GM18951 (cell line): ENCODE results near the gene ZBTB8OS.
"Not testable (repeated sequence)": the region's sequence is repeated elsewhere in the genome, so short reads cannot be mapped to it uniquely, and the experiment has no call there.

Experiments
- POLR2A ChIP-seq: IDR thresholded peaks from 4 replicates; pipeline ENCODE4 v1.6.1; 2011; ENCODE audit warnings: mild to moderate bottlenecking; ENCODE audit not compliant: insufficient read length, insufficient read depth; ENCODE audit errors: extremely low read depth
- in situ Hi-C: fragments of 300-500 bp; cut with MboI; formaldehyde crosslinking; loops from one replicate; pipeline ENCODE4 v1.12.0; 2022; ENCODE audit warnings: low sequenced_read_pairs, mixed read lengths, inconsistent platforms; ENCODE audit not compliant: unreplicated experiment

ZBTB8OS gene

DNA sequence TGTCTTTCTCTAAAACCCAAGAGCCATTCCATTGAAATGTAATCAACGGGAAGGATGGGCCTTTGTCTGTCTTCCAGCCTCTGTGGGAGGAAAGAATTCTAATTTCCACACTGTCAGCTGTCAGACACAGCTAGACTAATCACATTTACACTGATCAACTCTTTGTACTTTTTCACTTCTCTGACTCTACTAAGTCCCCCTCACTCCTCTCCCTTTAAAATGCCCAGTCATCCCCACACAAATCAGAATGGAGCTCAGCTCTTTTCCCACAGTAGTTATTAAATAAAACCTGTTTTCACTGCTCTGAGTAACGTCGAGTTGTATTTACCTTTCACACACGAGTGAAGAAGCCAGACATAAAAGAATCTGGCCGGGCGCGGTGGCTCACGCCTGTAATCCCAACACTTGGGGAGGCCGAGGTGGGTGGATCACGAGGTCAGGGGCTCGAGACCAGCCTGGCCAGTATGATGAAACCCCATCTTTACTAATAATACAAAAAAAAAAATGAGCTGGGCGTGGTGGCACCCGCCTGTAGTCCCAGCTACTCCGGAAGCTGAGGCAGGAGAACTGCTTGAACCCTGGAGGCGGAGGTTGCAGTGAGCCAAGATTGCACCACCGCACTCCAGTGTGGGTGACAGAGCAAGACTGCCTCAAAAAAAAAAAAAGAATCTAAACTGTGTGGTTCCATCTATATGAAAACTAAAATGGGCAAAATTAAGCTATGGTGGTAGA lies 13.3 kb downstream of the ZBTB8OS start:
- in situ Hi-C loops, result no loop called here
- no peak for TF ChIP-seq POLR2A

DNA sequence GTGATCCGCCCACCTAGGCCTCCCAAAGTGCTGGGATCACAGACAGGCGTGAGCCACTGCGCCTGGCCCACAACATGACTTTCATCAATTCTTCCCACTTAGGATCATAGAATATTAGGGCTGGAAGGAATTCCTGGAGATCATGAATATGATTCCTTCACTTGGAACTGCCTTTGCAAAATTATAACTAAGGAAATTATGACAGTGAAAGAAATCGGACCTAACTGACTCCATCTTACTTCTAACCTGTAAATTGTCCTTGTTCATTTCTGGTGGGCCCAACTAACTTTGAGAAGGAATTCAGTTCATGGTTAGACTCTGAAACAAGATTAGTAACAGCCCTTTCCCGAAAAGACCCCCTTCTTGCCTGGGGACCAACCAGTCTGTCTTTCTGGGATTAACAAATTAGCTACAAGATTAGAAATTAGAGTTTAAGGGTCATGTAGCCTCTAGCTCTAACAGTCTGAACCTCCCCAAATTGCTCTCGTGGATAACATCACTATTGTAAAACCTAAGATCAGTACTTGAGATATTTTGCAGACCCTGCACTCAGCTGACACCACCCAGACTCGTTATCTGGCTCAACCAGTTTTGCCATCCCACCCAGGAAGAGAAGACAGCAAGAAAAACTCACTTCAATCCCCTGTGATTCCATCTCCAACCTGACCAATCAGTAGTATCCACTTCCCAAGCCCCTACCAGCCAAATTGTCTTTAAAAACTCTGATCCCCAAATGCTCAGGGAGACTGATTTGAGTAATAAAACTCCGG lies 14.7 kb downstream of the ZBTB8OS start:
- in situ Hi-C loops, result no loop called here
- TF ChIP-seq POLR2A, result no peak

DNA sequence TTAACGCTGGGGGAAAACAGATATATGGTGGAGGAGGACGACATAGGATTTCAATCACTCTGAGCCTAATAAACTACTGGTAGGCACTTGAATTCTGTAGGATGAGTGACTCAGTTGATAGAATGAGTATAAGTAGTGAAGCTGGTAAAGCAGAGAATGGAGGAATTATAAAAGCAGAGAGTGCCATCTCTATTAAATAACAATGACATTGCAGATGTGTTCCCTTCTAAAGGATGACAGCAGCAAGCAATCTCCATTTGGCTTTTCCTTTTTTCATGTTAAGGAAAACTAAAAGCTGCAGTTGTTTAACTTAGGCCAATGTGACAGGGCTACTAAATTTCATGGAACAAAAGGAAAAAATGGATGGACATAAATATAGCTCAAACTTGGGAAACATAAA lies 17.5 kb downstream of the ZBTB8OS start:
- TF ChIP-seq POLR2A, result no peak
- in situ Hi-C loops, result no loop called here

DNA sequence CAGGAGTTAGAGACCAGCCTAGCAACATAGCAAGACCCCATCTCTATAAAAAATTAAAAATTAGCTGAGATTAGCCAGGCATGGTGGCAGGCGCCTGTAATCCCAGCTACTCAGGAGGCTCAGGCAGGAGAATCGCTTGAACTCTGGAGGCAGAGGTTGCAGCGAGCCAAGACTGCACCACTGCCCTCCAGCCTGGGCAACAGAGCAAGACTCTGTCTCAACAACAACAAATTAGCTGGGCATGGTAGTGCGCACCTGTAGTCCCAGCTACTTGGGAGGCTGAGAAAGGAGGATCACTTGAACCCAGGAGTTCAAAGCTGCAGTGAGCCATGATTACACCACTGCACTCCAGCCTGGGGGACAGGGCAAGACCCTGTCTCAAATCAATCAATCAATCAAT lies 20.2 kb downstream of the ZBTB8OS start:
- in situ Hi-C loops, result not testable (repeated sequence)

DNA sequence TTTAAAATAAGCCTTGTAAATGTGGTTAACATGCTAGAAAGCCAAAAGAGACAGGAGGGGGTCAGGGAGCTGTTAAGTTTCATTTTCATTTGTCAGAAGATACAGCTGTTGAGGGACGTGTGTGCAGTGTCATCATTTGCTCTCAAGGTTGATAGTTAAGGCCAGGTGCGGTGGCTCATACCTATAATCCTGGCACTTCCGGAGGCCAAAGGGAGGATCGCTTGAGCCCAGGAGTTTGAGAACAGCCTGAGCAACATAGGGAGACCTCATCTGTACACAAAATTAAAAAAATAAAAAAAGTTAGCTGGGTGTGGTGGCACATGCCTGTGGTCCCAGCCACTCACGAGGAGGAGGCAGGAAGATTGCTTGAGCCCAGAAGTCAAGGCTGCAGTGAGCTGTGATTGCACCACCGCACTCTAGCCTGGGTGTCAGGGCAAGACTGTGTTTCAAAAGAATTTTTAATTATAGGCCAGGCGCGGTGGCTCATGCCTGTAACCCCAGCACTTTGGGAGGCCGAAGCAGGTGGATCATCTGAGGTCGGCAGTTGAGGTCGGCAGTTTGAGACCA lies 22.7 kb downstream of the ZBTB8OS start:
- in situ Hi-C loops, result no loop called here
- TF ChIP-seq POLR2A, result no peak

DNA sequence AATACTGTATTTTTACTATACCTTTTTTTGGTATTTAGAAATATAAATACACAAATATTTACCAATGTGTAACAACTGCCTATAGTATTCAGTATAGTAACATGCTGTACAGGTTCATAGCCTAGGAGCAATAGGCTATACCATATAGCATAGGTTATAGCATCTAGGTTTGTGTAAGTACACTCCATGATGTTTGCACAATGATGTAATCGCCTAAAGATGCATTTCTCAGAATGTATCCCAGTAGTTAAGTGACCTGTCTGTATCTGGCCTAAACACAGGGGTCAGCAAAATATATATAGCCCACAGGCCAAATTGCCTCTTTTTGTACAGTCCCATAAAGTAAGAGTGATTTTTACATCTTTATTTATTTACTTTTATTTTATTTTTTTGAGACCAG lies 24.2 kb downstream of the ZBTB8OS start:
- no peak for TF ChIP-seq POLR2A
- in situ Hi-C loops, result no loop called here

- TF ChIP-seq POLR2A, result no peak
- in situ Hi-C loops, result no loop called here
Measured at GRCh38 chr1:32623775-32624174, 26.6 kb downstream of the ZBTB8OS start.

DNA sequence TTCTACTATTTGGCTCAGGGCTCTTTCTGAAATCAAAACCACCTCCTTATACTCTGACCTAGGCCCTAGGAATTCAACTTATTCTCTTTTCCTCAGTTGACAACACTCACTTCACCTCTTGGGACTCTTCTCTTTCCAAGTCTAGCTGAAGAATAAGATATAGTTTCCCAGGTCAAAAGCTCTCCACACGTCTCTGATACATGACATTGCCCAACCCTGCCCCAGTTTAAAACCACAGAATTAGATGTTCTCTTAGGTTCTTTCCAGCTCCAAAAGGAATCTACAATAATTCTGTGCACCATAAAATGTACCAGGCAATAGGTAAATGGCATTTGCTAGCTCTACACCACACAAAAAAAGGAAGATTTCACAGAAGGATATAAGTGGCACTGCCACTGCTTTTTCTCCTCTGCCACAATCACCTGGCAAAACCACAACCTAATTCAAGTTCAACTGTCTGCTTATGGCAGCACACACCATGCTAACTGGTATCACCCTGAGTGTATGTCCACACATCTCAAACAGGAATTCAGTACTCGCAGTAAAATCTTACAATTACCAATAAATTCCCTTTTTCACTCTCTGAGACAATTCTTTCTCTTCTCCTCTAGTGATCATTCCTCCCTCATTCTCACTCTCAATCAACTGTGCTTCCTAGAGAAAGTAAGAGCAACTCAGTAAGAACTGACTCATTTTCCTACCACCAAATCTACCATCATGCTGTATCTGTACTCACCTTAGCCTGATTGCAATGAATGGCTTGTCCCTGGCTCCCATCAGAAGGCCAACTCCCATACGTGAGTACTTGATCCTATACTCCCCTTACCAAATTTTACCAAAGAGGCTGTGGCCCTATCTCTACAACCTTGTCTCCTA lies 27.3 kb downstream of the ZBTB8OS start:
- in situ Hi-C loops, result no loop called here
- TF ChIP-seq POLR2A, result no peak

DNA sequence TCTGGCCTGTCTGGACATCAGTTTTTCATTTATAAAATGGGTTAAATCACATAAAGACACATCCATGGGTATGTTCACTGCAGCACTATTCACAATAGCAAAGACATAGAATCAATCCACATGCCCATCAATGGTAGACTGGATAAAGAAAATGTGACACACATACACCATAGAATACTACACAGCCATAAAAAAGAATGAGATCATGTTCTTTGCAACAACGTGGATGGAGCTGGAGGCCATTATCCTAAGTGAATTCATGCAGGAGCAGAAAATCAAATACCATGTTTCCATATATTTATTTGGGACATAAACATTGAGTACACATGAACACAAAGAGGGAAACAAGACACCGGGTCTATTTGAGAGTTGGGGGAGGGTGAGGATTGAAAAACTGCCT lies 28.1 kb downstream of the ZBTB8OS start:
- in situ Hi-C loops, result no loop called here
- TF ChIP-seq POLR2A, result no peak

- in situ Hi-C loops, result no loop called here
- no peak for TF ChIP-seq POLR2A
Measured at GRCh38 chr1:32619701-32620485, 30.5 kb downstream of the ZBTB8OS start.

DNA sequence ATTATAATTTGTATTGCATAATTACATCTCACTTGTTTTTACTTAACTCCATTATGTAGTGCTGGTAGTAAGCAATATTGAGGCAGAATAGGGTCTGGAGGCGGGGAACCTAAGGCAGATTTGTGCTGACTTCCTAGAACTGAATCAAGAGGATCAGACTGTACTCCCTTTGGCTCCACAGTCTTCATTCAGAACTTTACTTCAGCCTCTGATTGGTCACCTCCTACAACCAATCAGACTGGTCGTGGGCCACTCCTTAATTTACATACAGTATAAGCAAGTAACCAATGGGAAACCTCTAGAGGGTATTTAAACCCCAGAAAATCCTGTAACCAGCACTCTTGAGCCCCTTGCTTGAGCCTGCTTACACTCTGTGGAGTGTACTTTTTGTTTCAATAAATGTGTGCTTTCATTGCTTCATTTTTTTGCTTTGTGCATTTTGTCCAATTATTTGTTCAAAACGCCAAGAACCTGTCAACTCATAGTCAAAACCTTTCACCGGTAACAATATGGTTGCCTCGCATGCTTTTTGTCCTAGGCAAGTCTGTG lies 31.6 kb downstream of the ZBTB8OS start:
- no peak for TF ChIP-seq POLR2A
- in situ Hi-C loops, result no loop called here

GRCh38 chr1:32613472-32613871 lies 36.9 kb downstream of the ZBTB8OS start:
- TF ChIP-seq POLR2A, result no peak
- in situ Hi-C loops, result no loop called here
